Stimulated activated naive CD4-positive, alpha-beta T cell (primary cell): ENCODE measurements around the gene SIPA1.
A peak's percentile ranks its signal among the peaks of the same experiment; 100 is the strongest.

ENCODE experiments used
- DNase-seq, 6 experiments: peaks; one replicate each; lab custom pipeline; 2025; lab: John Stamatoyannopoulos, UW

SIPA1 gene, protein sequence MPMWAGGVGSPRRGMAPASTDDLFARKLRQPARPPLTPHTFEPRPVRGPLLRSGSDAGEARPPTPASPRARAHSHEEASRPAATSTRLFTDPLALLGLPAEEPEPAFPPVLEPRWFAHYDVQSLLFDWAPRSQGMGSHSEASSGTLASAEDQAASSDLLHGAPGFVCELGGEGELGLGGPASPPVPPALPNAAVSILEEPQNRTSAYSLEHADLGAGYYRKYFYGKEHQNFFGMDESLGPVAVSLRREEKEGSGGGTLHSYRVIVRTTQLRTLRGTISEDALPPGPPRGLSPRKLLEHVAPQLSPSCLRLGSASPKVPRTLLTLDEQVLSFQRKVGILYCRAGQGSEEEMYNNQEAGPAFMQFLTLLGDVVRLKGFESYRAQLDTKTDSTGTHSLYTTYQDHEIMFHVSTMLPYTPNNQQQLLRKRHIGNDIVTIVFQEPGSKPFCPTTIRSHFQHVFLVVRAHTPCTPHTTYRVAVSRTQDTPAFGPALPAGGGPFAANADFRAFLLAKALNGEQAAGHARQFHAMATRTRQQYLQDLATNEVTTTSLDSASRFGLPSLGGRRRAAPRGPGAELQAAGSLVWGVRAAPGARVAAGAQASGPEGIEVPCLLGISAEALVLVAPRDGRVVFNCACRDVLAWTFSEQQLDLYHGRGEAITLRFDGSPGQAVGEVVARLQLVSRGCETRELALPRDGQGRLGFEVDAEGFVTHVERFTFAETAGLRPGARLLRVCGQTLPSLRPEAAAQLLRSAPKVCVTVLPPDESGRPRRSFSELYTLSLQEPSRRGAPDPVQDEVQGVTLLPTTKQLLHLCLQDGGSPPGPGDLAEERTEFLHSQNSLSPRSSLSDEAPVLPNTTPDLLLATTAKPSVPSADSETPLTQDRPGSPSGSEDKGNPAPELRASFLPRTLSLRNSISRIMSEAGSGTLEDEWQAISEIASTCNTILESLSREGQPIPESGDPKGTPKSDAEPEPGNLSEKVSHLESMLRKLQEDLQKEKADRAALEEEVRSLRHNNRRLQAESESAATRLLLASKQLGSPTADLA

DNA sequence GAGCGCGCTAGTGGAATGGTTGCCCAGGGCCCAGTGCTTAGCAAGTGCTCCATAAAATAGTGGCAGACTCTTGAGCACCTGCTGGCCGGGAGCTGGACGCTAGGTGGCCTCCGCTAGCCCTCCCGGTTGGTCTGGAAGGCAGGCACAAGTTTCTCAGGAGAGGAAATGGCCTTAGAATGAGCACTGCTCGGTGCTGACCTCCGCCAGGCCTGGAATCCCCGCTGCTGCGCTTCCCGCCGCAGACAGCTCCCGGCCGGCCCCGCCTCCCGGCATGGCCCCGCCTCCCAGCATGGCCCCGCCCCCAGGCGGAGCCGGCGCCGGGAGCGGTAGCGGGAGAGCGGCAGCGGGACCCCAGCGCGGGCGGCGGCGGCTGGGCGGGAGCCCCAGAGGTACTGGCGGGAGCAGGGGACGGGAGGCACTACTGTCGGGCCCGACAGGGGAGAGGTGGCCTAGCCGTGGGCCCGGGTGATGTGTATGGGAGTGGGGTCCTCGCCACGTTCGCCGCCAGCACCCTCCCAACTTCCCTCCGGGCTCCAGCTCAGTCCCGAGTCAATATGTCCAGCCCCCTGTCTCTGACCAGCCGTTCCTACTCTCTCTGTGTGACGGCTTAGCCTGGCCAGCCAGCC is at the start of gene SIPA1:
Gene SIPA1 (plus strand): TSS at position 308 of the 626 bp plus-strand sequence. CDS start 2,821 bp downstream, outside the sequence.
- DNase-seq: peak; percentile 54 to 79 (median 68)

DNA sequence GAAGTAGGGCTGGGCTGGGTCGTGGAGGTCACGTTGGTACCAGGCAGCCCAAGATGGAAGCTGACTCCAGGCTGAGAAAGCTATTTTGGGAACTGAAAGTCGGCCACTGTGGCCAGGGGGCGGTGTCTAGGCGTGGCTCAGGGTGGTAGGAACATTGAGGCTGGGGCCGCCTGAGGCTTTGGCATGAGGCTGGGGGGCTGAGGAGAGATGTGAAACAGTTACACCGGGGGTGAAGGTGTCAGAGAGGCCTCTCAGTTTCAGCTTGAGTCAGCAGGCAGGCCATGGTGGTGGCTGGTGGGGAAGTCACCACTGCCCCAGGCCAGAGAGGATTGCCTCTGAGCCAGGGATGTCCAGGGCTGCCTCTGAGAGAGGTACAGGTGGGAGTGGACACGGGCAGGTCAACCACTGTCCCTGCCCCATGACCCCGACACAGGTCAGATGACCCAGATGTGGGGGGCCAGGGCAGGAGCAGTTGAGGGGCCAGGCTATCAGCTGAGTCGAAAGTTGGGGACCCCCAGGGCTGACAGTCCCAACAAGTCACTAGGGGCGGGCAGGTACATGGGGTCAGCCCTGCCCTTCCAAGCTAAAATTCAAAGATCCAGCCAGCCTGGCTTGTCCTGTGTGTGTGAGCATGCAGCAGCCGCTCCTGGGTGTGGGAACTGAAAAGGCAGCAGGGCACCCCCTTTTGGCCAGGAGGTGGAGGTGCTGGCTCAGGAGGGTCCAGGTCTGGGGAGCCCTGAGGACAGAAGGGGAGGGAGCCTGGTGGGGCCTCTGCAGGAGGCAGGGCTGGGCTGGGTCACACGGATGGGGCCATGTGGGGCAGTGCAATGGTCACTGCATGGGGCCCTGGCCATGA is 49.5 kb upstream of the SIPA1 start:
- peak; percentile 57 to 76 (median 70) for DNase-seq

DNA sequence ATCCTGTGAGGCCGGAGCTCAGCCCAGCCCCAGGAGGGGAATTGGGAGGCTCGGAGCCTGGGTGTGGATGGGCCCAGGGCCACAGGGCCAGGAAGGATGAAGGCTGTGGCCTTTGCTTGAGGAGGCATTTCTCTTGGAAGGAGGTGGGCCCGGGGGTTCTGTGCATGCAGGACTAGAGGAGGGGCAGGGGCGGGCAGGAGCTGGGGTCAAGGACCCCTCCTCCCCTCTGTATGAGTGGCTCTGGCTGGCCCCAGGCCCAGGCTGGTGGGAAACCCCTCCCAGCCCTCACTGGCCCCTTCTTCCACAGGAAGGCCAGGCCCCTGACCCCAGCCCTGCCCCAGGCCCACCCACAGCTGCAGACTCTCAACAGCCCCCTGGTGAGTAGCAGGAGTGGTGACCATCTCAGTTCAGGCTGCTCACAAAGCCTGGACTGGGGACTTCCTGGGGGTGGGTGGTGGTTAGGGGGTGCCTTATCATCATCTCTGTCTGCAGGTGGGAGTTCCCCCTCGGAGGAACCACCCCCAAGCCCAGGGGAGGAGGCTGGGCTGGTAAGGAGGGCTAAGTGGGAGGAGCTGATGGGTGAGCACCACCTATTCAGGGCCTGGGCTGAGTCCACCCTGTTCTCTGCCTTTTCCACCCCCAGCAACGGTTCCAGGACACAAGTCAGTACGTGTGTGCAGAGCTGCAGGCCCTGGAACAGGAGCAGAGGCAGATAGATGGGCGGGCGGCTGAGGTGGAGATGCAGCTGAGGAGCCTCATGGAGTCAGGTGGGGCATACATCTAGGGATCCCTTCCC is 48.3 kb upstream of the SIPA1 start:
- DNase-seq: peak in 1 of 6 experiments; percentile 17

DNA sequence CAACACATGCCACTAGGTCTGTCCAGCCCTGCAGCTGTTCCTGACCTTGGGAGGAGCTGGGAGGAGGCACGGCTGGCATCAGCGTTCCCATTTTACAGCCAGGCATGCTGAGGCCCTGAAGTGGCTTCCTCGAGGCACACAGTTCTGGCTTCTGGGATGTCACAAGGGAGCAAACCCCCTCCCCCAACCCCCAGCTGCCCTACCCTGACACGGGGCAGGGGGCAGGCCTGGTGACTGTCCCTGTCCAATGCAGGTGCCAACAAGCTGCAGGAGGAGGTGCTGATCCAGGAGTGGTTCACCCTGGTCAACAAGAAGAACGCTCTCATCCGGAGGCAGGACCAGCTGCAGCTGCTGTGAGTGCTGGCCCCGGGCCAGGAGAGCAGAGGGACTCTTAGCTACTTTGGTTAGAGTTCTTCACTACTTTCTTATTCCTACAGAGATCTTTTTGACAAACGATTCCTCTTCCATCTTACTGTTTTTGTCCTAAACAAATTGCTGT is 47.6 kb upstream of the SIPA1 start:
- no peak for DNase-seq

DNA sequence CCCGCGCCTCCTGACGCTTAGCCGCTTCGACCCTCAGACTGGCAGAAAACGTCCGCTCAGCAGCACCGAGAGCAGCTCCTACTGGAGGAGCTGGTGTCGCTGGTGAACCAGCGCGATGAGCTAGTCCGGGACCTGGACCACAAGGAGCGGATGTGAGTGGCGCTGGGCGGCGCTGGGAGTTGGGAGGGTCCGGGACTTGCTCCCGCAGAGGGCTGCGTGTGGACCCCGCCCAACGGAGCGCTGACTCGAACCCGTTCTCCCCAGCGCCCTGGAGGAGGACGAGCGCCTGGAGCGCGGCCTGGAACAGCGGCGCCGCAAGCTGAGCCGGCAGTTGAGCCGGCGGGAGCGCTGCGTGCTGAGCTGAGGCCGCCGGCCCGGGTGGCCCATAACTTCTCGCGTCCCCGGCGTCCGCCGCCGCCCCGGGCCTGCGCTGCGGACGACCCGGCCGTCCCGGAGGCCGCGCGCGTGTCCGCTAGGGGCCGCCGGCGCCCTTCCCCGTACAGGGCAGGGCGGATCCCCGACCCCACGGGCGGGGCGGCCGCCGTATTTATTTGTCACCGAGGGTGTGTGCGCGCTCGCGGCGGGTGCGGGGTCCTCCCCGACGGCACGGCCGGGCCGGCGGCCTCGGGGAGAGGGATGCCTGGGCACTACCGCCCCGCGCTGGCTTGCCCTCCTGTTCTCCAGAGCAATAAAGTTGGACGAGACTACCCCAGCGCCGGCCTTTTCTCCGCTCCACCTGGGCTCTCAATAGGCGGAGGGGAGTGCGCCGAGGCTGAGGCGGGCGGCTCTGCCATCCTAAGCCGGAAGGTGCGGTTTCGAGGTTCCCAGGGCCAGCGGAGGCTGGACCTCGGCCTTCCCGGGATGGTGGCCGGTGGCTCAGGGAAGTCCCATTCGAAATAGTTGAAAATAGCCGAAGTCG is 45.7 kb upstream of the SIPA1 start:
- DNase-seq: no peak

DNA sequence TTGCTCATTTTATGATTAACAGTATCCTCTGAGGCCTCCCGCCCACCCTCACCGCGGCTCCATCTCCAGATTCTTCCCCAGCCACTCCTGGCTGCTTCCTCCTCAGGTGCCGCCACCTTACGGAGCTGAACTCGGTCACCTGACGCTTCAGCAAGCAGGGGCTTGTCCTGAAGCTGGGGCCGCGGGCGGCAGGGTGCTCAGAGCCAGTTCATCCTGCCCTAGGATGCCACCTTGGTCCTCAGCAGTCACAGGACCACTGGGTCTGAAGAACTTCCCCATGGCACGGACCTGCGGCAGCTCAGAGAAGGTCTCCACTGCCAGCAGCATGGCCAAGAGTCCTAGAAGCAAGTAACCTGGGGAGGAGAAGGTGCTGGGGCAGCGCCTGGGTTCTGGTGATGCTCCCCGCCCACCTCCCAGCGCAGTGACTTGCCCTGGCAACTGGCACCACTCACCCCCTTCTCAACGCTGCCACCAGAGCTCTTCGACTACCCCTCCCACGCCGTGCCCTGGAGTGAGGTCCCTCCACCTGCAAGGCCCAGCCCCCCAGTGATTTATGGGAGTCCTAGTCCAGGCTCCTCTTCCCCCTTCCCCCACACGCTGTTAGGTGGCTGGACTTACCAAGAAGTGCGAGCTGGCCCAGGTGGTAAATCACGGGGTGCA is 44.9 kb upstream of the SIPA1 start:
- DNase-seq: no peak

DNA sequence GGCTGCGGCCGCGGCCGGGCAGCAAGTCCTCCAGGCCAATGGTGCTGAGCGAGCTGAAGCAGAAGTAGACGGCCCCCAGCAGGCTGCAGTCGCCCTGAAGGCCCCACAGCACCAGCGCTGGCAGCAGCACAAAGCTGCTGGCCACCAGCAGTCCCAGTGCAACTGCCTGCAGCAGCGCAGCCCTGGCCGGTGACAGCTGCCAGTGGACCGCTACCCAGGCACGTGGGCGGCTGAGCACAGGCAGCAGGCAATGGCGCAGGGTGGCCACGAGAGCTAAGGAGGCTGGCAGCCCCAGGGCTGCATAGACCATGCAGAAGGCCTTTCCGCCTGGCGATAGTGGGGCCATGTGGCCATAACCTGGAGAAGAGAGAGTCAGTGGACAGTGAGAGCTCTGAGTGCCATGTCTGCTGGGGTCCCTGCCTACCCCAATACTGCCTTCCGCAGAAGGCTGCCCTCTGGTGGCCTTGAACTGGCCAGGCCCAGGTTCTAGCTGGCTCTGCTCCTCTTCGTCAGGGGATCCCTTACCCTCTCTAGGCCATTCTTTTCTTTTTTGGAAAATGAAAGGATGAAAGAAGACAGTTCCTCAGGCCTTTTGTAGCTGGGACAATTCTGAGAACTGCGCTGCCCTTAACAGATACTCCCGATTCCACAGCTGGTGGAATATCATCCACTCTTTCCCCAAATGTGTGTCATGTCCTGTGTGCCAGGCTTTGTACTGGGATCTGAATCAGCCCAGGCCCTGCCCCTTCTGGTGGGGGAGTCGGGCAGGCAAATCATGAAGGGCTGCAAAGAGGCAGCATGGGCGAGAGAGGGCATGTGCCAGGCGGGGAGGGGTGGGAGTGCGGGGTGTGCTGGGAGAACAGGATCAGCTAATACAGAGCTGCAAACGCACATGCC is 44.1 kb upstream of the SIPA1 start:
- DNase-seq: peak in 4 of 6 experiments; percentile 12 to 48 (median 34)

DNA sequence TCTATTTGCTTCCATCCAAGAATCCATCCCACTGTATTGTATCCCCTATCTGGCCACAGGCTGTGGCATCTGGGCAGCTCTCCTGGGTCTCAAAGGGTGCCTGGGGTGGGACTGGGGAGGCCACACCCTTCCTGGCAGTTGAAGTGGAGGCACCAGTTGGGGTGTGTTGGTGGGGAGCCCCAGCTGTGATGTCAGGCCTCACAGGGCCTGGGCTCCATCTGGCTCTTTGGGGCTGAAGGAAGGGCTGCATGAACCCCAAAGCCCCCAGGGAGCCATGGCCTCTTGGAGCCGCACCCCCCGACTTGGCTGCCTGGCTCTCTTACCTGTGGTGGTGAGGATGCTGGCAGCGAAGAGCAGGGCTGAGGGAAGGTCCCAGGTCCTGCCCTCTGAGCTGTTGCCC is 42.8 kb upstream of the SIPA1 start:
- no peak for DNase-seq

DNA sequence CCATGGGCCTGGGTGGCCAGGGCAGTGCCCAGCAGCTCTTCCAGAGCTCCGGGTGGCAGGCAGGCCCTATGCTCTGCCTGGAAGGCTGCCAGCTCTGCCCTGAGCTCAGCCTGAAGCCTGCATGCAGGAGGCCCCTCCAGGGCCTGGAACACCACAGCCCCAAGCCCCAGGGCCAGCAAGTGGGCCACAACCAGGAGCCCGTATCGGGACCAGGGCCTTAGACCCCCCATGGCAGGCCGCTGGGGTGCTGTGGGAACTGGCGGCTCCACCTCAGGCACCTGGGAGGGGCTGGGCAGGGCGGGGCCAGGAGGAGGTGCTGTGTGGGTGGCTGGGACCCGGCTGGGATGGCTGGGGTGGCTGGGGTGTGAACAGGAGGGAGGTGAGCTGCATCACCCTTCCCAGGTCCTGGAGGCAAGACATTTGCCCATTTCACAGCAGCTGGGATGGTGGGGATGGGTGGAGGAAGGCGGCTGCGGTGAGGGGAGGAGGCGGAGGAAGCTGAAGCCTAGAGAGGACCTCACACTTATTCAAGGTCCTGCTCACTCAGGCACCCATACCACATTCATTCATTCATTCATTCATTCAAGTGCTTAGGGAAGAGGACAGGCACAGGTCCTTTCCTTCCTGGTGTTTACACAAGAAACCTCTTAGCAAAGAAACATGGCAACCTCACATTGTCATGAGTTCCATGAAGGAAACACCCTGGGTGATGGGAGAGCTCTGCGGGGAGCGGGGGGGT is 42.2 kb upstream of the SIPA1 start, which contains the start of gene KCNK7:
Gene KCNK7 (minus strand): TSS at position 258 of the 739 bp plus-strand sequence. CDS start 28 bp downstream, at position 230.
- no peak for DNase-seq

DNA sequence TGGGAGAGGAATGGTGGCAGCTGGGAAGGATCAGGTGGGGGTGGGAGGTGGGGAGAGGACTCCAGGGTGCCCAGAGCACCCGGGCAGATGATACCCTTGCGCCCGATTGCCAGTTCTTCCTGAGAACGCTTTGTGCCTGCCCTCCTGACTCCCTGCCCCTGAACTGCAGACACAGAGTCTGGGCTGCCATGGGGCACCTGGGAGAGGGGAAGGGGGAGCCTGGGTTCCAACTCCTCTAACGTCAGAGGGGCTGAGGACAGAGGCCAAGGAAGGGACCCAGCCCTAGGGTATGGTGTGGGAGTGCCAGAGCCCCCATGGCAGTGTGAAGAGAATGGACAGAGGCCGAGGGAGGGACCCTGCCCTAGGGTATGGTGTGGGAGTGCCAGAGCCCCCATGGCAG is 41.4 kb upstream of the SIPA1 start:
- no peak for DNase-seq

DNA sequence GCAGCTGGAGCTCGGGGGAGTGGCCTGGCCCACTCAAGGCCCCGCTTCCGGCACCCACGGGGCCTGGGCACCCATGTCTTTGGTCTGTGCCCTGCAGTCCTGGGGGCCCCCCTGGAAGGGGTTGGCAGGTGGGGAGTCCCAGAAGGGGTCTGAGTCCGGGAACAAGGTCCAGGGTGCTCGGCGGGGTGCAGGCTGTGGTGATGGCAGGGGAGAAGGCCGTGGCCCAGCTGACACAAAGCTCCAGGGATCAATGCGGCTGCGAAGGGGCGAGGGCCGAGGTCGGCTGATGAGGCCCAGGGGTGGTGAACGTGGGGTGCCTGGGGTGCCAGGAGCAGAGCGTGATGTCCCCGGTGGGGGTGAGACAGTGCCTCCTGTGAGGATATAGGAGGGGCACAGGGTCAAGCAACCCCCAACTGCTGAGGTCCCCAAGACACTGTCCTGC is 39.6 kb upstream of the SIPA1 start:
- DNase-seq: no peak

DNA sequence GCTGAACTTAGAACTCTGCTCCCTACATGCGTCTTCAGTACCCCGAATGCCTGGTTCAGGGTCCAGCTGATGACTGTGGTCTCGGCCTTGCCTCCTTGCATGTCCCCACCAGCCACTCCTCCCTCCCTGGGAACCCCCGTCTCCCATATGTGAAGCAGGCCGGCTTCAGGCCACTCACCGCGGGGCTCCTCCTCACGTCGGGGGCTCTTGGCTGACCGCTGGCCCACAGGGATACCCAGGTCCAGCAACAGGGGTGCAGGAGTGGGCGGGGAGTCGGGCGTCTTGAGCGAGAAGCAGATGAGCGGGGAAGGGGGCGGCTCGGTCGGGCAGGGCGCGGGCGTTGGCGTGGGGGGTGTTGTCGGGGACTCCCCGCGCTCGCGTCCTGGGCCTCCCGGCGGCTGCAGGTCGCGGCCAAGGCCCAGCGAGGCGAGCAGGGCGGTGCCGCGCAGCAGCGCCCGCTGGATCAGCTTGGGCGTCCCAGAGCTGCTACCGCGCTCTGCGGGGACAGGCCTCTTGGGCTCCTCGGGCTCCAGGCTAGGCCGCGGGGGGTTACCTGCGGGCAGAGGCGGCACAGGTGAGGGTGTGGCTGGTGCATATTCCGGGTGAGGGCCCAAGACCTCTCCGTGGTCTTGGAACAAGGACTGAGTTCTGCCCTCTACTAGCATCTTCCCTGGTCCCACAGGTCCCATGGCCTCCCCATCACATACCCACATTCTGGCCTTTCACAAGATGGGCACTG is 38.5 kb upstream of the SIPA1 start:
- no peak for DNase-seq

DNA sequence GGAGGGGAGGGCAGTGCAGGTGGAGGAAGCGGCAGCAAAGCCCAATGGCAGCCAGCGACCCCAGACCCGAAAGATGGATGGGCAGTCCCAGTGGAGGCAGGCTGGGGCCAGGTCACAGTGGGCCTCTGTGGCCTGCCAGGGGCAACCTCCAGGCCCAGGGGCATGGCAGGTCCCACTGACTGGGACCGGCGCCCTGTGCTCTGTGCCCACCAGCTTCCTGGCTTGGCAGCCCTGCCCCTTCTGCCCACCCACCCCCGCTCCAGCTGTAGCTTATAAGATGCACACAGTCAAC is 38.0 kb upstream of the SIPA1 start:
- no peak for DNase-seq

DNA sequence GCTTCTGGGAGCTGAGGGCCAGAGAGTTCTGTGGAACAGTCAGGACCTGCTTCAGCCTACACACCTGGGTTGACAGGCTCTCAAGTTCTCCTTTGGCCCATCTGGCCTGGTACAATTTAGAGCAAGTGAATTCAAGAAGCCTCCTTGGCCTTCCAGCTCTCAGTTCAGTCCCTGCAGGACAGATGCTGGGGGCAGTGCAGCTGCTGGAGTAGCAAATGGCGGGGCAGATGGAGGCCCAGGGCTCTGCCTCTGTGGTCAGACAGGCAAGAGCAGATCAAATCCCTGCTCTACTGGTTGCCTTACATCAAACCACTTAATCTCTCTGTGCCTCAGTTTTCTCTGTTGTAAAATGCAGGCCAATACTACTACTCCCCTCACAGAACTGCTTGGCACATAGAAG is 33.6 kb upstream of the SIPA1 start:
- no peak for DNase-seq

DNA sequence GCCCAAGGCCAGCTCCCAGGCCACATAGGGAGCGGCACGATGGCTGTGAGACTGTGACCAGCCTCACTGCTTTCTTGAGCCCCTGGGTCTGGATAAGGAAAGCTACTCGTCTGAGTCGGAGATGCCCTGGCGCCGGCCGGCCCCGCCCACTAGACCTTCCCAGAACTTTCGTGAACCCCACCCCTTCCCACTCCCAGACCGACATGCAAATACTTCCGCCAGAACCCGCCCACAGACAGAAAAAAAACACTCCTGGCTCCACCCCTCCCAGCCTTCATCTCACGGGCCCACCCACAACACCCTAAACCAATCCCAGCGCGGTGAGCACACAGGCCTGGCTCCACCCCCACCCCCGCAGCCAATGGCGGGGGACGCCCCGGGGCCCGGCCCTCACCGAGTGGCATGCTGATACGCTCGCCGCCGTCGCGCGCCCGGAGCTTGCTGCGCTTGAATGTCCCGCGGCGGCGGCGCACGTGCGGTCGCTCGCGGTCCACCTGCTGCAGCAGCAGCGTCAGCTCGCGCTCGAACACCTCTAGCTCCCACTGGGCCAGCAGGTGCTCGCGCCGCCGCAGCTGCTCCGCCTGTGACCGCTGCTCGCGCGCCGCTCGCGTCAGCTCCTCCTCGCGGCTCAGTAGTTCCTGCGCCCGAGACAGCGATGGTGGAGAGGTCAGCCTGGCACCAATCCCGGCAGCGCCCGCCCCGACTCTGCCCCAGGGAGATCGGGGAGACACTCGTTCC is 30.9 kb upstream of the SIPA1 start:
- DNase-seq: no peak
